Adrenal gland (tissue), 12 donors: ENCODE results near the gene PROX1. TPM values are rescaled to one million over a fixed set of nuclear protein-coding genes. Genes with fewer than 3 reads are reported as not detected.

Source experiments
- DNase-seq, 7 donors: peaks; one replicate each; pipeline ENCODE4 v3.0.0-alpha.2; 2019 to 2020
- H3K27ac ChIP-seq, 5 donors: fragments of 200-600 bp; sonication (generic) in 4 of 5; 1 replicate in 3 of 5; 2 replicates in 2 of 5; pipeline versions ENCODE4 v1.5.1 to v1.8.0; 2016 to 2020; ENCODE audit warnings: mild to moderate bottlenecking in 1 of 5
- H3K27me3 ChIP-seq: fragments of 200-600 bp; 2 replicates; pipeline ENCODE4 v1.8.0; 2021
- H3K36me3 ChIP-seq, 2 donors: fragments of 200-600 bp; replicated peaks in 1 of 2; 1 replicate in 1 of 2; 2 replicates in 1 of 2; pipeline versions ENCODE4 v1.5.1 to v1.8.0; 2018 to 2022
- H3K4me1 ChIP-seq, 2 donors: fragments of 200-600 bp; replicated peaks in 1 of 2; 1 replicate in 1 of 2; 2 replicates in 1 of 2; pipeline versions ENCODE4 v1.5.1 to v1.8.0; 2018 to 2021
- H3K4me3 ChIP-seq, 4 donors: fragments of 200-600 bp; sonication (generic) in 3 of 4; one replicate each; pipeline ENCODE4 v1.5.1; 2016 to 2018
- H3K9me3 ChIP-seq, 3 donors: fragments of 200-600 bp; sonication (generic) in 1 of 3; replicated peaks in 1 of 3; 1 replicate in 2 of 3; 2 replicates in 1 of 3; pipeline versions ENCODE4 v1.5.1 to v1.8.0; 2016 to 2021
- CTCF ChIP-seq, 6 experiments: fragments of 450-650 bp in 4 of 6; fragments of 200-600 bp in 2 of 6; sonication (generic) in 1 of 6; IDR thresholded peaks; 1 replicate in 5 of 6; 2 replicates in 1 of 6; pipeline versions ENCODE4 v1.5.1 to v1.8.0; 2016 to 2021; ENCODE audit warnings: antibody characterized with exemption in 6 of 6, mild to moderate bottlenecking in 2 of 6, moderate library complexity in 1 of 6
- POLR2A ChIP-seq, 2 donors: fragments of 450-650 bp; IDR thresholded peaks; one replicate each; pipeline ENCODE4 v1.6.1; 2017; ENCODE audit warnings: antibody characterized with exemption in 2 of 2, mild to moderate bottlenecking in 2 of 2, moderate library complexity in 1 of 2
- WGBS, 4 donors: extraction: QIAGEN DNeasy Blood & Tissue Kit in 2 of 4; methylation state at CpG; one replicate each; pipeline versions ENCODE4 v1.1.5 to v1.1.7; 2013 to 2017; 5-methylcytosine and 5-hydroxymethylcytosine counted together
- intact Hi-C, 2 donors: fragments of 100-400 bp; cut with DNase I; formaldehyde crosslinking; loops; one replicate each; pipeline versions ENCODE4 v1.14.1 to v1.15.0; 2022 to 2023
- polyA plus RNA-seq, 3 donors: library from polyadenylated mRNA; stranded (reverse); fragments of 200-250 nt in 2 of 3; fragments of 350-450 nt in 1 of 3; fragmentation: Illumina TruSeq in 1 of 3; extraction: RNeasy Lipid Tissue Mini Kit (QIAGEN cat#74804) in 1 of 3; gene quantifications; one replicate each; pipeline ENCODE4 v1.2.3, GENCODE V29; 2013 to 2014
- total RNA-seq, 9 donors: library from RNA; depleted of rRNA in 4 of 9; stranded (reverse); fragments of >200 nt in 4 of 9; fragments of 120-200 nt in 1 of 9; fragmentation: NEBNext Ultra II Directional in 1 of 9; extraction: Animal tissue kit (Norgen Biotek cat#: 25700) in 1 of 9; gene quantifications; one replicate each; pipeline versions ENCODE4 v1.1.0 to v1.2.4, GENCODE V29; 2013 to 2023
- donor health status: healthy with polysubstance abuse.
- donor health status: Bipolar disorder and iron deficiency.
- donor health status: DM: yes; HTN: yes; CAD: no.
- donor health status: DM: no; HTN: no; CAD: no.
- donor health status: DM: no; HTN: no; CAD: no.
- donor health status: DM: yes; HTN: yes; CAD: no.

PROX1 gene
- total and polyA plus RNA-seq, 12 donors = 2.6 to 91.7 (median 18.8) TPM

- H3K27me3 ChIP-seq = no peaks in the 10 kb centered on the region
- no peak for TF ChIP-seq CTCF (IDR thresholded peaks at IDR 0.05)
- no peak for TF ChIP-seq POLR2A (IDR thresholded peaks at IDR 0.05)
- no peaks in the 10 kb centered on the region for H3K36me3 ChIP-seq
- intact Hi-C loops = no loop called here
- H3K27ac ChIP-seq = no peak overlapping the region
- H3K4me1 ChIP-seq = no peaks in the 10 kb centered on the region
- no peaks in the 10 kb centered on the region for H3K9me3 ChIP-seq
- no peak for DNase-seq
- H3K4me3 ChIP-seq = no peak overlapping the region
- 88 to 92% (median 89%) methylated on average over 7 of the region's 7 CpGs for WGBS, 4 donors
These were observed 79.6 kb downstream of the PROX1 start for GRCh38 chr1:214067397-214067796.

- Histone ChIP-seq H3K27ac (no peak overlapping the region), H3K4me1 (no peaks in the 10 kb centered on the region), H3K9me3 (no peaks in the 10 kb centered on the region), H3K27me3 (no peaks in the 10 kb centered on the region), H3K36me3 (no peaks in the 10 kb centered on the region), H3K4me3 (no peak overlapping the region)
- intact Hi-C loops = no loop called here
- DNase-seq = no peak
- 80 to 89% (median 85%) methylated on average over 11 of the region's 11 CpGs for WGBS, 4 donors
- no peak for TF ChIP-seq POLR2A (IDR thresholded peaks at IDR 0.05)
- no peak for TF ChIP-seq CTCF (IDR thresholded peaks at IDR 0.05)
These were observed 80.3 kb downstream of the PROX1 start for GRCh38 chr1:214067853-214068703.

- no peak for DNase-seq
- TF ChIP-seq CTCF (IDR thresholded peaks at IDR 0.05) (no peak), POLR2A (IDR thresholded peaks at IDR 0.05) (no peak)
- H3K27ac ChIP-seq = no peak overlapping the region
- H3K9me3 ChIP-seq = no peaks in the 10 kb centered on the region
- H3K27me3 ChIP-seq = no peaks in the 10 kb centered on the region
- intact Hi-C loops = no loop called here
- no peaks in the 10 kb centered on the region for H3K36me3 ChIP-seq
- no peaks in the 10 kb centered on the region for H3K4me1 ChIP-seq
- 48 to 59% (median 51%) methylated on average over 1 of the region's 1 CpG for WGBS, 4 donors
- no peak overlapping the region for H3K4me3 ChIP-seq
These were observed 81.2 kb downstream of the PROX1 start for GRCh38 chr1:214068979-214069378.

GRCh38 chr1:214071469-214071868, 83.7 kb downstream of the PROX1 start:
- H3K9me3 ChIP-seq = no peaks in the 10 kb centered on the region
- H3K4me1 ChIP-seq = no peaks in the 10 kb centered on the region
- DNase-seq = no peak
- no peak overlapping the region for H3K27ac ChIP-seq
- no peaks in the 10 kb centered on the region for H3K27me3 ChIP-seq
- no peak overlapping the region for H3K4me3 ChIP-seq
- no peak for TF ChIP-seq POLR2A (IDR thresholded peaks at IDR 0.05)
- no peak for TF ChIP-seq CTCF (IDR thresholded peaks at IDR 0.05)
- WGBS, 4 donors = 78 to 94% (median 86%) methylated on average over 1 of the region's 1 CpG
- intact Hi-C loops = no loop called here
- no peaks in the 10 kb centered on the region for H3K36me3 ChIP-seq
